HepG2 (cell line): ENCODE data around the gene GKN1. TPM values are rescaled to one million over a fixed set of nuclear protein-coding genes. Genes with fewer than 3 reads are reported as not detected.

Experiments used
- ATAC-seq: fragments of 200-7000 bp; cut with Tn5 transposase; 3 replicates; pipeline ENCODE4 v1.9.1; 2020; ENCODE audit warnings: mild to moderate bottlenecking, moderate library complexity
- BruUV-seq: library from RNA; stranded (reverse); fragments of 400-500 nt; replicated peaks from 2 replicates; lab custom pipeline; 2021; lab: Mats Ljungman, UMichigan
- CTCF ChIA-PET: fragments of 300-600 bp; formaldehyde crosslinking; extraction: SDS; loops from one replicate; lab custom pipeline; 2021; ENCODE audit warnings: low total read pairs, inconsistent platforms, low intra/inter-chr PET ratio; lab: Yijun Ruan, JAX
- POLR2A ChIA-PET: fragments of 350-600 bp; sonication (Branson Sonifier 250); formaldehyde crosslinking; loops from one replicate; lab custom pipeline; 2020; ENCODE audit warnings: antibody characterized with exemption, inconsistent platforms; lab: Yijun Ruan, JAX
- DNase-seq: peaks from one replicate; pipeline ENCODE4 v3.0.0-alpha.2; 2015; ENCODE audit warnings: low spot score
- FAIRE-seq: peaks from 3 replicates; lab custom pipeline; 2011; peaks lifted over from hg19 to GRCh38; lab: Jason Lieb, UNC
- H2AFZ ChIP-seq: one replicate; pipeline ENCODE4 v1.6.1; 2011; ENCODE audit warnings: low read length, inconsistent platforms
- H3K27ac ChIP-seq: fragments of 300-600 bp; 3 replicates; pipeline ENCODE4 v1.8.0; 2011; ENCODE audit warnings: mixed run types, mild to moderate bottlenecking, mixed read lengths, low read length, inconsistent platforms; ENCODE audit not compliant: insufficient read depth; ENCODE audit errors: extremely low read length
- H3K27me3 ChIP-seq, 2 experiments: fragments of 200-600 bp in 1 of 2; 2 replicates in 1 of 2; 3 replicates in 1 of 2; pipeline versions ENCODE4 v1.6.0 to v1.8.0; 2011; ENCODE audit warnings: low read length in 2 of 2, mild to moderate bottlenecking in 2 of 2, moderate library complexity in 2 of 2, inconsistent platforms in 1 of 2; ENCODE audit not compliant: insufficient read depth in 2 of 2, control insufficient read depth in 1 of 2
- H3K36me3 ChIP-seq, 2 experiments: fragments of 200-600 bp in 1 of 2; replicated peaks in 1 of 2; 2 replicates in 1 of 2; 3 replicates in 1 of 2; pipeline versions ENCODE4 v1.5.1 to v1.8.0; 2011; ENCODE audit warnings: low read length in 2 of 2, inconsistent platforms in 1 of 2; ENCODE audit not compliant: insufficient read depth in 2 of 2, control insufficient read depth in 1 of 2
- H3K4me1 ChIP-seq: 2 replicates; pipeline ENCODE4 v1.5.1; 2012; ENCODE audit warnings: low read length, inconsistent platforms; ENCODE audit not compliant: insufficient read depth
- H3K4me2 ChIP-seq: 2 replicates; pipeline ENCODE4 v1.6.0; 2011; ENCODE audit warnings: low read depth, low read length, inconsistent platforms
- H3K4me3 ChIP-seq, 3 experiments: fragments of 200-600 bp in 1 of 3; sonication (generic), shearing (Covaris generic) in 1 of 3; replicated peaks in 1 of 3; 2 replicates each; pipeline ENCODE4 v1.5.1; 2011 to 2016; ENCODE audit warnings: low read length in 3 of 3, inconsistent platforms in 2 of 3, low read depth in 2 of 3, mild to moderate bottlenecking in 2 of 3, control low read depth in 1 of 3, mixed read lengths in 1 of 3; ENCODE audit not compliant: insufficient read depth in 1 of 3
- H3K79me2 ChIP-seq: one replicate; pipeline ENCODE4 v1.6.1; 2011; ENCODE audit warnings: low read length, inconsistent platforms; ENCODE audit not compliant: insufficient read depth
- H3K9ac ChIP-seq: 2 replicates; pipeline ENCODE4 v1.6.0; 2011; ENCODE audit warnings: mild to moderate bottlenecking, low read depth, low read length, inconsistent platforms; ENCODE audit not compliant: insufficient read depth
- H3K9me3 ChIP-seq: 2 replicates; pipeline ENCODE4 v1.5.1; 2012; ENCODE audit warnings: mild to moderate bottlenecking, low read length
- H4K20me1 ChIP-seq: 2 replicates; pipeline ENCODE4 v1.6.0; 2011; ENCODE audit warnings: inconsistent platforms, mild to moderate bottlenecking, low read length, moderate library complexity; ENCODE audit not compliant: insufficient read depth
- ARID2 ChIP-seq: sonication (generic); formaldehyde crosslinking; IDR thresholded peaks from 2 replicates; pipeline ENCODE4 v1.8.1; 2022; ENCODE audit warnings: mild to moderate bottlenecking, missing genetic modification reagents, borderline replicate concordance
- CC2D1A ChIP-seq: sonication (generic); formaldehyde crosslinking; IDR thresholded peaks from 2 replicates; pipeline ENCODE4 v1.8.1; 2023; ENCODE audit warnings: mild to moderate bottlenecking, missing genetic modification reagents
- CENPX ChIP-seq: sonication (generic); formaldehyde crosslinking; IDR thresholded peaks from 2 replicates; pipeline ENCODE4 v1.9.0; 2021; ENCODE audit warnings: mild to moderate bottlenecking, missing genetic modification reagents, moderate library complexity
- FOXJ3 ChIP-seq: sonication (generic); formaldehyde crosslinking; IDR thresholded peaks from 2 replicates; pipeline ENCODE4 v1.4.0; 2020; ENCODE audit warnings: missing genetic modification reagents, mild to moderate bottlenecking, borderline replicate concordance
- FOXK1 ChIP-seq: sonication (generic); formaldehyde crosslinking; IDR thresholded peaks from 2 replicates; pipeline ENCODE4 v1.4.0; 2020; ENCODE audit warnings: low read depth, missing genetic modification reagents, borderline replicate concordance
- IKZF1 ChIP-seq: fragments of 450-650 bp; IDR thresholded peaks from 2 replicates; pipeline ENCODE4 v1.7.1; 2016
- KLF9 ChIP-seq: IDR thresholded peaks from 2 replicates; pipeline ENCODE4 v1.6.1; 2016; ENCODE audit warnings: low read depth
- MEF2D ChIP-seq: sonication (generic); formaldehyde crosslinking; IDR thresholded peaks from 2 replicates; pipeline ENCODE4 v1.5.1; 2020; ENCODE audit warnings: mild to moderate bottlenecking, missing genetic modification reagents
- NBN ChIP-seq: fragments of 450-650 bp; conservative IDR thresholded peaks from 2 replicates; pipeline ENCODE4 v1.6.1; 2017
- NR3C1 ChIP-seq: sonication (generic); formaldehyde crosslinking; IDR thresholded peaks from 2 replicates; pipeline ENCODE4 v1.4.0; 2020; ENCODE audit warnings: missing genetic modification reagents
- STAG1 ChIP-seq: sonication (generic); formaldehyde crosslinking; IDR thresholded peaks from 2 replicates; pipeline ENCODE4 v1.4.0; 2020; ENCODE audit warnings: missing genetic modification reagents
- USF2 ChIP-seq, 2 experiments: sonication (generic) in 1 of 2; formaldehyde crosslinking in 1 of 2; IDR thresholded peaks; 2 replicates each; pipeline versions ENCODE4 v1.5.1 to v1.6.1; 2011 to 2020; ENCODE audit warnings: borderline replicate concordance in 1 of 2, low read depth in 1 of 2, low read length in 1 of 2, mild to moderate bottlenecking in 1 of 2, missing genetic modification reagents in 1 of 2, moderate library complexity in 1 of 2
- ZNF496 ChIP-seq: sonication (generic); formaldehyde crosslinking; IDR thresholded peaks from 2 replicates; pipeline ENCODE4 v1.8.1; 2023; ENCODE audit warnings: mild to moderate bottlenecking, moderate library complexity, missing genetic modification reagents; ENCODE audit not compliant: insufficient replicate concordance
- WGBS: methylation state at CpG from one replicate; pipeline ENCODE4 v1.1.6; 2017; ENCODE audit warnings: low lambda C conversion rate; 5-methylcytosine and 5-hydroxymethylcytosine counted together
- in situ Hi-C: cut with HindIII; loops from 2 replicates; pipeline ENCODE4 v1.10.0; 2017; ENCODE audit warnings: low pct_unique_long_range_greater_than_20kb; ENCODE audit not compliant: extremely low pct_ligation_motif_present
- intact Hi-C: fragments of 100-400 bp; cut with micrococcal nuclease; formaldehyde crosslinking; loops from one replicate; pipeline ENCODE4 v1.10.0; 2022; ENCODE audit not compliant: unreplicated experiment
- polyA plus RNA-seq, 8 experiments: library from polyadenylated mRNA; depleted of rRNA in 3 of 8; stranded (reverse) in 7 of 8; unstranded in 1 of 8; fragments of >200 nt; fragmentation: Illumina TruSeq in 4 of 8; extraction: Trizol in 4 of 8; gene quantifications; 2 replicates each; pipeline versions ENCODE4 v1.2.1 to v1.2.3, GENCODE V29; 2011 to 2016; ENCODE audit warnings: low read depth in 4 of 8, missing spikeins in 1 of 8, mixed read lengths in 1 of 8; ENCODE audit not compliant: insufficient read depth in 1 of 8
- total RNA-seq, 5 experiments: library from RNA; depleted of rRNA; stranded (reverse); fragments of >200 nt; fragmentation: Illumina TruSeq; extraction: Trizol; gene quantifications; 2 replicates each; pipeline ENCODE4 v1.2.3, GENCODE V29; 2016; ENCODE audit warnings: low read depth in 1 of 5

Gene GKN1
- total and polyA plus RNA-seq, 2 of the 13 experiments (the other 11 are each of a cell fraction or from before 2014, with no cell fraction given) = not detected

- 95% methylated on average over 13 of the region's 13 CpGs for WGBS
- CTCF ChIA-PET = interaction anchor here (1.5 to 3.8 kb wide), 2 partner anchors 277 to 280 kb away, joined by 4 to 37 read pairs; no protein-coding TSS in a partner anchor
Measured at GRCh38 chr2:69026691-69027459, 52.4 kb downstream of the GKN1 start.

More at GRCh38 chr2:69026691-69027459, 52.4 kb downstream of the GKN1 start:
- Histone ChIP-seq H4K20me1 (no peaks in the 10 kb centered on the region), H3K27me3 (no peaks in the 10 kb centered on the region), H3K9me3 (no peaks in the 10 kb centered on the region), H3K9ac (no peak overlapping the region), H3K79me2 (no peaks in the 10 kb centered on the region), H3K4me1 (peaks cover 32% of the 10 kb centered on the region), H3K4me2 (no peak overlapping the region), H3K4me3 (no peak overlapping the region), H2AFZ (no peak overlapping the region), H3K27ac (no peak overlapping the region), H3K36me3 (no peaks in the 10 kb centered on the region)
- BruUV-seq = no TSS peak
- POLR2A ChIA-PET = no interaction called here
- FAIRE-seq (no peak), DNase-seq (no peak), ATAC-seq (no peak)
- TF ChIP-seq FOXJ3 (CRISPR knock-in tag) (no peak), NBN (no peak), KLF9 (CRISPR knock-in tag) (no peak), MEF2D (no peak), ZNF496 (CRISPR knock-in tag) (no peak), IKZF1 (no peak), ARID2 (CRISPR knock-in tag) (no peak), CENPX (CRISPR knock-in tag) (no peak), FOXK1 (CRISPR knock-in tag) (no peak), USF2 (IDR thresholded peaks at IDR 0.05; ENCODE audit: low read depth, low read length) (no peak), USF2 (CRISPR knock-in tag; IDR thresholded peaks at IDR 0.05; ENCODE audit: borderline replicate concordance) (no peak), NR3C1 (CRISPR knock-in tag) (no peak), CC2D1A (CRISPR knock-in tag) (no peak), STAG1 (CRISPR knock-in tag) (no peak)
- in situ Hi-C loops (no loop called here), intact Hi-C loops (loop anchor here (1.0 to 10.0 kb wide), 3 partner anchors 181 to 688 kb away; no protein-coding TSS in a partner anchor)

Other genes with a start within 250 kb of the GKN1 start
- not detected in 2 replicates for gene ARHGAP25, start 239.8 kb upstream of the GKN1 start, total RNA-seq (2016; rRNA removed; fragmentation: Illumina TruSeq; extraction: Trizol)
- not detected in 2 replicates for gene ARHGAP25, start 239.8 kb upstream of the GKN1 start, polyA plus RNA-seq (2011; rRNA removed)
- gene BMP10, start 103.2 kb upstream of the GKN1 start, total RNA-seq (2016; rRNA removed; fragmentation: Illumina TruSeq; extraction: Trizol) = not detected in 2 replicates
- not detected in 2 replicates for gene BMP10, start 103.2 kb upstream of the GKN1 start, polyA plus RNA-seq (2011; rRNA removed)
- gene GKN2, start 21.7 kb upstream of the GKN1 start, total RNA-seq (2016; rRNA removed; fragmentation: Illumina TruSeq; extraction: Trizol) = not detected in 2 replicates
- gene GKN2, start 21.7 kb upstream of the GKN1 start, polyA plus RNA-seq (2011; rRNA removed) = not detected in 2 replicates
- gene ANTXR1, start 38.5 kb downstream of the GKN1 start, total RNA-seq (2016; rRNA removed; fragmentation: Illumina TruSeq; extraction: Trizol) = 9.2 and 12.7 TPM in 2 replicates
- 3.6 and 4.5 TPM in 2 replicates for gene ANTXR1, start 38.5 kb downstream of the GKN1 start, polyA plus RNA-seq (2011; rRNA removed)